Heart left ventricle (tissue), 13 donors: ENCODE results near the gene MIER3.

Experiments used
- CTCF ChIP-seq, 12 donors: fragments of 200-600 bp; sonication (generic) in 4 of 12; IDR thresholded peaks; one replicate each; pipeline versions ENCODE4 v1.5.0 to v1.8.0; 2018 to 2022; ENCODE audit warnings: antibody characterized with exemption in 12 of 12, mild to moderate bottlenecking in 5 of 12
- POLR2A ChIP-seq, 2 donors: fragments of 450-650 bp; IDR thresholded peaks; one replicate each; pipeline ENCODE4 v1.6.1; 2017; ENCODE audit warnings: antibody characterized with exemption in 2 of 2, mild to moderate bottlenecking in 2 of 2, moderate library complexity in 2 of 2
- donor health status: ischemic (EF 13 %, LVEDD 7.1; RV severe dilation, severe dysfunction).
- donor health status: DM: no; HTN: yes; CAD: no.
- donor health status: DM: no; HTN: no; CAD: no.
- donor health status: ischemic (EF 25% LVEDD 6.9; RV normal size, moderate dysfunction).
- donor health status: ischemic (EF 25% LVEDD 5.7; RV mildly dilated, moderate dysfunction).
- donor health status: ischemic (EF 35%, LVEDD 5.7; RV mildly dilated, moderate dysfunction).
- donor health status: nonischemic (EF 11% LVEDD 7.7; RV severe dilation, severe dysfunction).
- donor health status: DM: yes; HTN: yes; CAD: no.
- donor health status: PGD.
- donor health status: ischemic (EF 29% LVEDD 5.4; RV normal size, mild dysfunction).
- donor health status: nonischemic (EF 23%, LVEDD 6.1; RV moderate dilation, normal function).

DNA sequence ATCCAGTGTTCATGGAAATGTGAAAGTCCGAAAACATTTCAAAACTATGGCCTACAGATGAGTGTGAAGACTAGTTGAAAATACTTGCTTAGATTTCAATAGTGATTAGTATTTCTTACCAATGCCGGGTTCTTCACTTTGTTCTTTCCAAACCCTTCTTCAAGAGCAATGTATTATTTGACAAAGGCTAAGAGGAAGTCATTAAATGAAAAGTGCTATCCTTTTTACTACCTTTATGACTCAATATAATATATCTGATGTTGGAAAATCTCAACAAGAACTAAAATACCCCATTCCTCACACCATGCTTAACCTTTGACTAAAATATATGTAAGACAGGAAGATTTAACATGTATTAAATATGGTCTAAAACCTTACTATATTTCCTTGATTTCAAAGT, 6.7 kb upstream of the MIER3 start:
- TF ChIP-seq CTCF (IDR thresholded peaks at IDR 0.05) (no peak), POLR2A (IDR thresholded peaks at IDR 0.05) (no peak)
